Calu3 (cell line): Measurements from ENCODE around the gene CPNE6. TPM values are rescaled to one million over a fixed set of nuclear protein-coding genes. Genes with fewer than 3 reads are reported as not detected.

Experiments
- BruUV-seq: library from RNA; stranded (reverse); fragments of 400-500 nt; replicated peaks from 2 replicates; lab custom pipeline; 2021; lab: Mats Ljungman, UMichigan
- CTCF ChIA-PET: fragments of 300-600 bp; sonication (Branson Sonifier 250); formaldehyde crosslinking; loops from one replicate; lab custom pipeline; 2022; ENCODE audit warnings: antibody characterized with exemption; lab: Charles Lee
- DNase-seq: peaks from one replicate; pipeline ENCODE4 v3.0.0; 2022
- H3K27ac Mint-ChIP-seq: one replicate; pipeline ENCODE4 v1.8.0; 2022; ENCODE audit warnings: mixed read lengths; ENCODE audit not compliant: unreplicated experiment
- H3K27me3 Mint-ChIP-seq: one replicate; pipeline ENCODE4 v1.8.0; 2022; ENCODE audit warnings: mixed read lengths; ENCODE audit not compliant: unreplicated experiment
- H3K36me3 Mint-ChIP-seq: one replicate; pipeline ENCODE4 v1.8.0; 2022; ENCODE audit warnings: mild to moderate bottlenecking, moderate library complexity, mixed read lengths; ENCODE audit not compliant: insufficient read depth, unreplicated experiment
- H3K4me1 Mint-ChIP-seq: one replicate; pipeline ENCODE4 v1.8.0; 2022; ENCODE audit warnings: mild to moderate bottlenecking, low read depth, mixed read lengths; ENCODE audit not compliant: unreplicated experiment
- H3K4me3 Mint-ChIP-seq: one replicate; pipeline ENCODE4 v1.8.0; 2022; ENCODE audit warnings: mild to moderate bottlenecking, low read depth, moderate library complexity, mixed read lengths; ENCODE audit not compliant: unreplicated experiment
- H3K9me3 Mint-ChIP-seq: one replicate; pipeline ENCODE4 v1.8.0; 2022; ENCODE audit warnings: low read depth, mixed read lengths; ENCODE audit not compliant: unreplicated experiment
- intact Hi-C: fragments of 100-400 bp; cut with micrococcal nuclease; formaldehyde crosslinking; loops from one replicate; pipeline ENCODE4 v1.10.0; 2022; ENCODE audit not compliant: unreplicated experiment
- total RNA-seq: library from RNA; stranded (reverse); gene quantifications from 2 replicates; pipeline ENCODE4 v1.2.3, GENCODE V29; 2022
- TF ChIP-seq, protein P1 (sequence below): fragments of 200-600 bp; IDR thresholded peaks from one replicate; pipeline ENCODE4 v1.8.0; 2022; ENCODE audit warnings: antibody characterized with exemption; ENCODE audit not compliant: unreplicated experiment

CPNE6 gene
- total RNA-seq, 1 experiment from 2014 or later = not detected

DNA sequence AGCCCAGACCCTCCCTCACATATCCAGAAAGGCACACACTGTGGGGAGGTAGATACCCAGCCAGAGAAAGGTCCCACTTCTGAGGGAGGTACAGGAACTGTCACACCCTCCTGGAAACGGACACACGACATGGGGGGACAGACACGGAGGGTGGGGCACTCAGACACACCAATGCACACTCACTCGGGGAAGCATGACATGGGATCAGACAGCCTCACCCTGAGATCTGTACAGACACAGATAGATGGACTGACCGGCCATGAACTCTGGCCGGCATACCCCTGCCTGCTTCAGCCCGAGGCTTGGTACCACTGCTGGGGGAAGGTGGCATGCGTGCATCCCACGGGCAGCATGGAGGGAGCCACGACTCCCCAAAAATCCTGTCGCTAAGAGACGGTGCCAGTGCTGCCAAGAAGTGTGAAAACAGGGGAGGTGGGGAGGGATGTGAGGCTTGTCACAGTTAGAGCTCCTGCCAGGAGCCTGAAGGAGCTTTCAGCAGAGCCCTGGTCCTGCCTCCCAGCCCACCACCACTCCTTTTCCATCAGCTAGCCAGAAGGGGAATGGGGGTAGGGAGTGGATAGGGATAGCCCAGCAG lies 571 bp downstream of the CPNE6 start:
- H3K4me1 Mint-ChIP-seq = no peaks in the 10 kb centered on the region
- H3K36me3 Mint-ChIP-seq = no peaks in the 10 kb centered on the region
- H3K9me3 Mint-ChIP-seq = no peaks in the 10 kb centered on the region
- intact Hi-C loops = no loop called here
- H3K4me3 Mint-ChIP-seq = no peak overlapping the region
- H3K27ac Mint-ChIP-seq = no peak overlapping the region
- CTCF ChIA-PET = interaction anchor here (0.6 to 1.1 kb wide), 2 partner anchors 19 to 78 kb away, joined by 3 read pairs; no protein-coding TSS in a partner anchor
- TF ChIP-seq, protein P1, sequence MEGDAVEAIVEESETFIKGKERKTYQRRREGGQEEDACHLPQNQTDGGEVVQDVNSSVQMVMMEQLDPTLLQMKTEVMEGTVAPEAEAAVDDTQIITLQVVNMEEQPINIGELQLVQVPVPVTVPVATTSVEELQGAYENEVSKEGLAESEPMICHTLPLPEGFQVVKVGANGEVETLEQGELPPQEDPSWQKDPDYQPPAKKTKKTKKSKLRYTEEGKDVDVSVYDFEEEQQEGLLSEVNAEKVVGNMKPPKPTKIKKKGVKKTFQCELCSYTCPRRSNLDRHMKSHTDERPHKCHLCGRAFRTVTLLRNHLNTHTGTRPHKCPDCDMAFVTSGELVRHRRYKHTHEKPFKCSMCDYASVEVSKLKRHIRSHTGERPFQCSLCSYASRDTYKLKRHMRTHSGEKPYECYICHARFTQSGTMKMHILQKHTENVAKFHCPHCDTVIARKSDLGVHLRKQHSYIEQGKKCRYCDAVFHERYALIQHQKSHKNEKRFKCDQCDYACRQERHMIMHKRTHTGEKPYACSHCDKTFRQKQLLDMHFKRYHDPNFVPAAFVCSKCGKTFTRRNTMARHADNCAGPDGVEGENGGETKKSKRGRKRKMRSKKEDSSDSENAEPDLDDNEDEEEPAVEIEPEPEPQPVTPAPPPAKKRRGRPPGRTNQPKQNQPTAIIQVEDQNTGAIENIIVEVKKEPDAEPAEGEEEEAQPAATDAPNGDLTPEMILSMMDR = no peak
- no peak for DNase-seq
- BruUV-seq = no TSS peak
- H3K27me3 Mint-ChIP-seq = peaks cover 76% of the 10 kb centered on the region

DNA sequence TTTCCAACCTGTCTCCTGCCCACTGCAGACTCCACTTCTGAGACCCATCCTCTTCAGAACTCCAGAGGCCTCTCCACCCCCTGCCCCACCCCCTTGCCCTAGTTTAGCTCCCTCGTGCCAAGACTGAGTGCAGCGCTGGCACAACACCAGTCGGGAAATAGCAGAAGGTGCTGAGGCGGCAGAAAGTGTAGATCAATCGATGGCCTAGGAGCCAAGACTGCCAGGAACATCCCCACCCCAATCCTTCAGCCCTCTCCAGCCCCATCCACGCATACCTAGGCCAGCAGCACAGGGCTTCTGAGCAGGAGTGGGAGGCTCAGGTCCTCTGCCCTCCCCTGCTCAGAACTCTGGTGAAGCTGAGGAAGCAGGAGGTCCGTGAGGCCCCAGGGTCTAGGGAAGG lies 1.1 kb downstream of the CPNE6 start:
- DNase-seq = no peak
- Mint-ChIP-seq H3K9me3 (no peaks in the 10 kb centered on the region), H3K27me3 (peaks cover 71% of the 10 kb centered on the region), H3K4me1 (no peaks in the 10 kb centered on the region), H3K4me3 (no peak overlapping the region), H3K27ac (no peak overlapping the region), H3K36me3 (no peaks in the 10 kb centered on the region)
- intact Hi-C loops = no loop called here
- BruUV-seq = no TSS peak
- CTCF ChIA-PET = interaction anchor here (0.6 to 1.1 kb wide), 2 partner anchors 18 to 79 kb away, joined by 3 read pairs; no protein-coding TSS in a partner anchor
- TF ChIP-seq, protein P1 = no peak

DNA sequence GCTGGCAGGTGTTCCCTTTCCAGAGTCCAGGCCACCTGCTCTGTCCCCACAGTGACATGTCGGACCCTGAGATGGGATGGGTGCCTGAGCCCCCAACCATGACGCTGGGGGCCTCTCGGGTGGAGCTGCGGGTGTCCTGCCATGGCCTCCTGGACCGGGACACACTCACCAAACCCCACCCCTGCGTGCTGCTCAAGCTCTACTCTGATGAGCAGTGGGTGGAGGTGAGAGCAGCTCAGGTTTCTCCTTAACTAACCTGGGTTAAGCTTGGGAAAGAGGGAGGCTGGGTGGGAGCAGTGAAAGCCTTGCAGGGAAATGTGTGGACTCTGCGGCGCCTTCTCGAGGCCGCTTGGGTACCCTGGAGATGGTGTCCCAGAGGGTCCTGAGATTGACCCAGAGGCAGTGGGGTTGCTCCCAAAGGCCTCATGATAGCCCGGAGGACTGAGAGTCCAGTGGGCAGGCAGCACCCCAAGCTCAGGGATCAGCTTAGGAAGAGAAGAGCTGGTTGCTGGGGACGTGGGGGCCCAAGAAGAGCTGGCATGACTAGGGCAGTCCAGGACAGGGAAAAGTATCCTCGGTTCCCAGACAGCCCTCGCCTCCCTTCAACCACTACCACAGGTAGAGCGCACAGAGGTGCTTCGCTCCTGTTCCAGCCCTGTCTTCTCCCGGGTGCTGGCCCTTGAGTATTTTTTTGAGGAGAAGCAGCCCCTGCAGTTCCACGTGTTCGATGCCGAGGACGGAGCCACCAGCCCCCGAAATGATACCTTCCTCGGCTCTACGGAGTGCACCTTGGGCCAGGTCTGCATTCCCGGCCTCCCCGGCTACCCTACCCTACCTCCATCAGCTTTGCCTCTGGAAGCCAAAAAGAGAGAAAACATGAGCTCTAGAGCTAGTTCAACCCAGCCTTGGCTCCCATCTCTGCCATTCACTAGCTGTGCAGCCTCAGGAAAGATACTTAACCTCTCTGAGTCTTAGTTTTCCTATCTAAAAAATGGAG lies 1.8 kb downstream of the CPNE6 start:
- DNase-seq = no peak
- Mint-ChIP-seq H3K9me3 (no peaks in the 10 kb centered on the region), H3K4me1 (no peaks in the 10 kb centered on the region), H3K4me3 (no peak overlapping the region), H3K36me3 (no peaks in the 10 kb centered on the region), H3K27ac (no peak overlapping the region), H3K27me3 (peaks cover 64% of the 10 kb centered on the region)
- intact Hi-C loops = no loop called here
- no TSS peak for BruUV-seq
- CTCF ChIA-PET = interaction anchor here (0.6 to 1.1 kb wide), 2 partner anchors 17 to 80 kb away, joined by 3 read pairs; no protein-coding TSS in a partner anchor
- TF ChIP-seq, protein P1 = no peak

DNA sequence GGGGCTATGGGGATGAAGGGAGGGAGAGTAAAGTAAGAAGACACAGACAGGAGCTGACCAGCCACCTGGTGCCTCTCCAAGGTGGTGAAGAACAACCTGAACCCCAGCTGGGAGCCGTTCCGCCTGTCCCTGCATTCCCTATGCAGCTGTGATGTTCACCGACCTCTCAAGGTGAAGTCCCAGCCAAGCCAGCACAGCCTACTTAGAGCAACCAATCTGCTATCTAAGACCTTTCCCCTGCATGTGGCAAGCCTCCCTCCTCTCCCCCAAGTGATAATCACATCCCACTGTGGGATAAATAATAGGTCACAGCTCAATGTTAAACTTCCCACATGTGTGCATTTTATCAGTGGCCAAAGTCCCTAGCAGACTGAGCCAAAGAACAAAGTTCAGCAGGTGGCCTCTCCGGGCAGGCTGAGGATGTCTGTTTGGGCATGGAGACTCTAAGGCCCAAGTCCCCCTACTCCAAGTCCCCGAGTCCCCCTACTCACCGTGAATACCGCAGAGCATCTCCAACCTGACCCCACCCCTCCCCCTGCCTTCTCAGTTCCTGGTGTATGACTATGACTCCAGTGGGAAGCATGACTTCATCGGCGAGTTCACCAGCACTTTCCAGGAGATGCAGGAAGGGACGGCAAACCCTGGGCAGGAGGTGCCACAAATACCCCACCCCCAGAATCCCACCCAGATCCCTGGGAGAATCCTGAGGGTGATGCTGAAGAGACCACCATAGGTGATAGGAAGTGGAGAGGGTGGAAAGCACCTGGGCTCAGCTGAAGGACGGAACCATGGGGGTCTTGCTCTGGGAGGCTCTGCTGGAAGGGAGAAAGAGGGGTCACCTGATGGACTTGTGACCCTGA lies 3.5 kb downstream of the CPNE6 start:
- H3K27ac Mint-ChIP-seq = no peak overlapping the region
- CTCF ChIA-PET = no interaction called here
- TF ChIP-seq, protein P1 = no peak
- BruUV-seq = no TSS peak
- H3K27me3 Mint-ChIP-seq = peaks cover 58% of the 10 kb centered on the region
- H3K9me3 Mint-ChIP-seq = no peaks in the 10 kb centered on the region
- DNase-seq = no peak
- H3K4me1 Mint-ChIP-seq = no peaks in the 10 kb centered on the region
- no peak overlapping the region for H3K4me3 Mint-ChIP-seq
- intact Hi-C loops = no loop called here
- H3K36me3 Mint-ChIP-seq = no peaks in the 10 kb centered on the region
